ENCODE results near the gene ST6GALNAC1.

Gene ST6GALNAC1

GRCh38 chr17:76635659-76636360 lies 7.7 kb downstream of the ST6GALNAC1 start:
- no peak overlapping the region for H3K4me3 ChIP-seq (replicated peaks; ENCODE audit: low read depth, low read length)
- TF ChIP-seq CTCF (IDR thresholded peaks at IDR 0.05; ENCODE audit: low read length, missing control alignments) = no peak
- peak; percentile 29 for DNase-seq (ENCODE audit: low read depth)

GRCh38 chr17:76635039-76635438 lies 8.5 kb downstream of the ST6GALNAC1 start:
- no peak overlapping the region for H3K4me3 ChIP-seq (replicated peaks; ENCODE audit: low read depth, low read length)
- no peak for TF ChIP-seq CTCF (IDR thresholded peaks at IDR 0.05; ENCODE audit: low read length, missing control alignments)
- DNase-seq (ENCODE audit: low read depth) = no peak

- no peak for TF ChIP-seq CTCF (IDR thresholded peaks at IDR 0.05; ENCODE audit: low read length, missing control alignments)
- DNase-seq (ENCODE audit: low read depth) = no peak
- no peak overlapping the region for H3K4me3 ChIP-seq (replicated peaks; ENCODE audit: low read depth, low read length)
These were observed 9.8 kb downstream of the ST6GALNAC1 start for GRCh38 chr17:76633628-76634328.

GRCh38 chr17:76631821-76632565 lies 11.6 kb downstream of the ST6GALNAC1 start:
- no peak overlapping the region for H3K4me3 ChIP-seq (replicated peaks; ENCODE audit: low read depth, low read length)
- DNase-seq (ENCODE audit: low read depth) = no peak
- TF ChIP-seq CTCF (IDR thresholded peaks at IDR 0.05; ENCODE audit: low read length, missing control alignments) = no peak

- H3K4me3 ChIP-seq (replicated peaks; ENCODE audit: low read depth, low read length) = no peak overlapping the region
- no peak for TF ChIP-seq CTCF (IDR thresholded peaks at IDR 0.05; ENCODE audit: low read length, missing control alignments)
- DNase-seq (ENCODE audit: low read depth) = no peak
These were observed 13.4 kb downstream of the ST6GALNAC1 start for GRCh38 chr17:76630151-76630550.

- no peak for DNase-seq (ENCODE audit: low read depth)
- no peak overlapping the region for H3K4me3 ChIP-seq (replicated peaks; ENCODE audit: low read depth, low read length)
- no peak for TF ChIP-seq CTCF (IDR thresholded peaks at IDR 0.05; ENCODE audit: low read length, missing control alignments)
These were observed 16.0 kb downstream of the ST6GALNAC1 start for GRCh38 chr17:76627510-76627909.

Measured in fibroblast of pulmonary artery (primary cell).